ENCODE results near the gene CCDC191. TPM values are rescaled to one million over a fixed set of nuclear protein-coding genes. Genes with fewer than 3 reads are reported as not detected.

Gene CCDC191
- polyA plus RNA-seq, 2 of the 4 experiments (the other 2 are of a cell fraction), result 2.5 to 5.0 TPM

Other genes with a start within 250 kb of the CCDC191 start
- 0.59 and 0.87 TPM in 2 replicates for gene GRAMD1C, start 217.7 kb downstream of the CCDC191 start, polyA plus RNA-seq (2011; rRNA removed)
- 0.32 to 0.84 TPM (median 0.70 TPM) in 3 replicates for gene GRAMD1C, start 217.7 kb downstream of the CCDC191 start, polyA plus RNA-seq (2017; fragmentation: RNase III; extraction: RNeasy Plus Mini Kit Qiagen cat#74134 plus additional on column Dnase treatment)
- gene ZDHHC23, start 108.5 kb downstream of the CCDC191 start, polyA plus RNA-seq (2011; rRNA removed), result 4.0 and 5.8 TPM in 2 replicates
- gene ZDHHC23, start 108.5 kb downstream of the CCDC191 start, polyA plus RNA-seq (2017; fragmentation: RNase III; extraction: RNeasy Plus Mini Kit Qiagen cat#74134 plus additional on column Dnase treatment), result 2.8 to 3.6 TPM (median 3.1 TPM) in 3 replicates
- 26.2 and 33.9 TPM in 2 replicates for gene QTRT2, start 211 bp upstream of the CCDC191 start, polyA plus RNA-seq (2011; rRNA removed)
- 23.5 to 26.8 TPM (median 23.8 TPM) in 3 replicates for gene QTRT2, start 211 bp upstream of the CCDC191 start, polyA plus RNA-seq (2017; fragmentation: RNase III; extraction: RNeasy Plus Mini Kit Qiagen cat#74134 plus additional on column Dnase treatment)
- not detected in 2 replicates for gene DRD3, start 122.5 kb upstream of the CCDC191 start, polyA plus RNA-seq (2011; rRNA removed)
- gene DRD3, start 122.5 kb upstream of the CCDC191 start, polyA plus RNA-seq (2017; fragmentation: RNase III; extraction: RNeasy Plus Mini Kit Qiagen cat#74134 plus additional on column Dnase treatment), result not detected in 3 replicates
- gene ZNF80, start 181.1 kb upstream of the CCDC191 start, polyA plus RNA-seq (2011; rRNA removed), result not detected in 2 replicates
- gene ZNF80, start 181.1 kb upstream of the CCDC191 start, polyA plus RNA-seq (2017; fragmentation: RNase III; extraction: RNeasy Plus Mini Kit Qiagen cat#74134 plus additional on column Dnase treatment), result not detected in 3 replicates
- not detected in 2 replicates for gene TIGIT, start 237.5 kb upstream of the CCDC191 start, polyA plus RNA-seq (2011; rRNA removed)
- not detected in 3 replicates for gene TIGIT, start 237.5 kb upstream of the CCDC191 start, polyA plus RNA-seq (2017; fragmentation: RNase III; extraction: RNeasy Plus Mini Kit Qiagen cat#74134 plus additional on column Dnase treatment)

All from A549 (cell line).